HG02759 (cell line): Measurements from ENCODE around the gene MACROH2A1.

Source experiments
- ATAC-seq: cut with Tn5 transposase; IDR thresholded peaks from one replicate; pipeline ENCODE4 v1.9.1; 2021; ENCODE audit warnings: mild to moderate bottlenecking, moderate library complexity; ENCODE audit not compliant: unreplicated experiment

The MACROH2A1 gene

GRCh38 chr5:135333732-135334515, 65.1 kb downstream of the MACROH2A1 start:
- no peak for ATAC-seq

GRCh38 chr5:135332519-135333150, 66.4 kb downstream of the MACROH2A1 start:
- ATAC-seq: no peak

DNA sequence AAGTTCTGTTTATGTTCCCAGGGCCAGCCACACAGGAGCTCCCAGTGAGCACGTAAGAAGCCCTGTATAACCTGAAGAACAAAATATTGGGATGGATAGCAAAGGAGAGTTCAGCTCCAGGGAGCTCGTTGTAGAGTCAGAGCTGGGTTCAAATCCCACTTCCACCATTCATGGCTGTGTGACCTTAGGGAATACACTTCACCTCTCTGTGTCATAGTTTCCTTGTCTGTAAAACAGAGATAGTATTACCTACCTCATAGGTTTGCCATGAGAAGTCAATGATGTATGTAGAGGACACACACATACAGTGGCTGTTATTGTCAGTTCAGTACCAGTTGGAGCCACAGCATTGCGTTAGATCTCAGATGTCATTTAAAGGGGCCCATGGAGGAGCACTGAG, 67.4 kb downstream of the MACROH2A1 start:
- no peak for ATAC-seq

GRCh38 chr5:135330798-135331096, 68.3 kb downstream of the MACROH2A1 start:
- ATAC-seq: no peak

GRCh38 chr5:135329913-135330797, 68.9 kb downstream of the MACROH2A1 start:
- ATAC-seq: no peak

- no peak for ATAC-seq
Measured at GRCh38 chr5:135329066-135329912, 69.7 kb downstream of the MACROH2A1 start.

GRCh38 chr5:135328128-135328687, 70.8 kb downstream of the MACROH2A1 start:
- ATAC-seq: no peak

- no peak for ATAC-seq
Measured at GRCh38 chr5:135327429-135328127, 71.5 kb downstream of the MACROH2A1 start.

DNA sequence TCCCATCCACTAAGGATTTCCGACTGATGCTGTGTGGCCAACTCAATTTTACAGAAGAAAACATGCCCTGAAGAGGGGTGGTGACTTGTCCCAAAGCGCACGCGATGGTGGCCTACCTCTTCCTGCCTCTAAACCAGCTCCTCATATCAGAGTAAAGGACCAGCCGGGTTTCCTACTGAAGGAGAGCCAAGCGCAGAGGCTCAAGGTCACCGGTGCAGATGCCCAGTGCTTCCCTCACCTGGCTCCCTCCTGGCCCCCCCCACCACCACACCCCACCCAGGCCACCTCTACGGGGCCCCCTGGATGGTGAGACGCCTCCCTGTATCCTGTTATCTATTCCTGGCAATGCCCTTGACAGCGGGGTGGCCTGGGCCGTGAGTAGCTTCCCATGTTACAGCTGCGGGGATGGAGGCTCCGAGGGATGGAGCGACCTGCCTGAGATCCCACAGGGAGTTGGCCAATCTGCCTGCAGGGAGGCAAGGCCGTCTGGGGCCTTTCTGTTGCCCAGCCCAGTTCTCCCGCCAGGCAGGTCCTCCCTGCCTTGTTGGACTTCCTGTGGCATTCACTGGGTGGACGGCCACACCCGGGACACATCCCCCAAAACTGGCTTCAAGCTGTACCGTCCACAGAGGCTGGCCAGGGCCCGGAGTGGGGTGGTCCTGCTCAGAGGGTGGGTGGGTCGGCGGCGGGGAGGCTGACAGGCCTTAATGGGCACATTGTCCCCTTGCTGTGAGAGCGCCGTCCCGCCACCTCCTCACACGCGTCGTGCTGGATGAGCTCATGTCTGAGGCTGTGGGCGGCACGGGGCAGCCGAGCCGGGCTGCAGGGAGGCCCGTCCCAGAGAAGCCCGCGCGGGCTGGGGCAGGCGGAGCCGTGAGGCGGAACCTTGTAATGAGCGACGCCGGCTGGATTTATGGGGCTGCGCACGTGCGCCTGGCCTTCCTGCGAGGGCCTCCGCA, 72.5 kb downstream of the MACROH2A1 start:
- ATAC-seq: no peak

DNA sequence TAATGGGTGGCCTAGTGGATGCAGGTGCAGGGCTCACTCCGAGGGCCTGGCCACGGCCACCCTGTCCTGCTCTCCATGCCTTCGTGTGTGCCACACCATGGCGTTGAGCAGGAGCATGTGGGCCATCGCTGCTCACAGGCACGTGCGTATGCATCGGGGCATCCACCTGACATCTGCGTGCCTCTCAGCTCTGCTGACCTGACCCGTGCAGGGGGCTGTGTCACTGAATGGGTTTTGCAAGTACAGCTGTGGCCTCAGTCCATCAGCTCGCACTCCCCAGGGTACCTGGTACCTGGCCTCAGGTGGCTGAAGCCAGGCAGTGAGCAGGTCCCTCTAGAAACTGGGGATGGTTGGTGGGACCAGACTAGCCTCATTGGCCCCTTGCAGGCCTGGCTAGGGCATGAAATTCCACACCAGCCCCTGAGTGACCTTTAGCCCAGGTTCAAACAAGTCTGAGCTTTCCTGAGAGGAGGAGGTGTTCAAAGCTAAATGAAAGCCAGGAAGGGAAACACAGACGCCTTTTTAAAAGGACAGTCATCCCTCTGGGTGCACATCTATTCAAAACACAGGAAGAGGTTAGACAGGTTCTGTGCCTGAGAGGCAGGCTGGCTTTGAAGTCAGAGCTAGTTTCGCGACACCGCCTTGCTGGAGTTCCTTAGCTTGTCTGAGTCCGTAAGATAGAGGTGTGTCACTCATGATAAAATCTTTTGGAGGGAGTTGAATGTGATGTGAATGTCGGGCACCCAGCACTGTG, 74.0 kb downstream of the MACROH2A1 start:
- no peak for ATAC-seq

DNA sequence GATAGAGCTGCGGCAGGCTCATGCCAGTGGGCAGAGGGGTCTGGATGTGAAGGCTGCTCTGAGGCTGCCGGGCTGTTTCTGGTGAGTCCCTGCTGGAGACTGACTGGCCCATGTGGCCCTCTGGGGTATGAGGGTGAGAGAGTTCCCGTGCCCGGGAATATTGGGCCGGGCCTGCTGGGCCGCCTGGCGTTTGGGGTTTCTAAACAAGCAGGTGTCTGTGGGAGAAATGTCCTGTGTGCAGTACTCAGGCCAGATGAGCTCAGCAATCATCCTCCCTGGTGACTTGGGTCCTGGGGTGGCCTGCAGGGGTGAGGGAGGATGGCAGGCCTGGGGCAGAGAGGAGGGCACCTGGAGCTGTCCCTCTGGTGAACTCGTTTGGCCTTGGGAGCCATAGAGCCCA, 74.9 kb downstream of the MACROH2A1 start:
- ATAC-seq: no peak

DNA sequence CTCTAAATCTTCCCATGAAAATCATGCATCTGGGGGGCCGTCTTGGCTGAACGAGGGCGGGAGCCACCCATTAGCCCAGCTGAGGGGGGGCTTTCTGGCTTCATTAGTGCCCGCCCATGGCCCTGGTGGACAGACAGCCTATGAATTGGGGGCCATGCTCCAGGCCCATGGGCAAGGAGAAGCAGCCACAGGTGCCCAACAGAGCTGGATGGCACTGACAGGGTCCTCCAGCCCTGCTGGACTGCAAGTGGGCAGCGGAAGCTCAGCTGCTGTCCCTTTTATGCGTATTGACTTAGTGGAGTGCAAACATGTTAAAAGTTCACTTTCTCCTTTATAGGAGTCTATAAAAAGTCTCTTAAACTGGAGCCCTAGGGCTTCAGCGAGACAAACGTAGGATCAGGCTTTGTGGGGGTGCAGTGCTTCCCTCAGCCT, 75.3 kb downstream of the MACROH2A1 start:
- ATAC-seq: no peak

- ATAC-seq: no peak
Measured at GRCh38 chr5:135323227-135323626, 75.8 kb downstream of the MACROH2A1 start.

DNA sequence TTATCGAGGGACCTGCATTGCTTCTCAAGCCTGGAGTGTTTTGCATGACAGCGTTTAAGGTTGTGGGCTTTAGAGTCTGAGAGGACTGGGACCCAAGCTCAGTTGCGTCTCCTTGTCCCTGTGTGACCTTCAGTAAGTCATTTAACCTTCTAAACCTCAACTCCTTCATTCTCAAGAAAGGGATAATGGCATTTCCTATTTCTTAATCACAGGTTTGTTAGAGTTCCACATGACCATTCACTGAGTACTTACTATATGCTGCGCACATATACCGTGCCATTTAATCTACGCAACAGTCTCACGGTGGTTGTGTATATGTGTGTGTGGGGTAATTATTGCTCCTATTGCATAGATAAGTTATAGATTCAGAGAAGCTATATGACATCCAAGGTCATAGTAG, 76.3 kb downstream of the MACROH2A1 start:
- no peak for ATAC-seq

DNA sequence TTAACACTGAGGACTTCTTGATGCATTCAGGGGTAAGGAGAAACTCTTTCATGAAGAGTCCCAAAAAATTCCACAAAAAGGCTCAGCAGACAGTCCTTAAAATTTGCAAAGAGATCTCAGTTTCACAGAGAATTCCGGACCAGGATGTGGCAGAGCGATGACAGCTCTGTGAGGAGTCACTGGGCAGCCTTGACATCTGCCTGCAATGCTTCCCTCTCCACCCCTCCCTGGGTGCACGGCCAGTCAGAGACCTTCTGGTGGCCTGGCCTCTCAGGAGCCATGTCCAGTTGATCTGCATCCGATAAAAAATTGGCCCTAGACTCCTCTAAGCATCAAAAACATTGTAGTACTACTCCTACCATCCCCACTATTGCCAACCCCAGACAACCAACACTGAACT, 76.8 kb downstream of the MACROH2A1 start:
- ATAC-seq: no peak

DNA sequence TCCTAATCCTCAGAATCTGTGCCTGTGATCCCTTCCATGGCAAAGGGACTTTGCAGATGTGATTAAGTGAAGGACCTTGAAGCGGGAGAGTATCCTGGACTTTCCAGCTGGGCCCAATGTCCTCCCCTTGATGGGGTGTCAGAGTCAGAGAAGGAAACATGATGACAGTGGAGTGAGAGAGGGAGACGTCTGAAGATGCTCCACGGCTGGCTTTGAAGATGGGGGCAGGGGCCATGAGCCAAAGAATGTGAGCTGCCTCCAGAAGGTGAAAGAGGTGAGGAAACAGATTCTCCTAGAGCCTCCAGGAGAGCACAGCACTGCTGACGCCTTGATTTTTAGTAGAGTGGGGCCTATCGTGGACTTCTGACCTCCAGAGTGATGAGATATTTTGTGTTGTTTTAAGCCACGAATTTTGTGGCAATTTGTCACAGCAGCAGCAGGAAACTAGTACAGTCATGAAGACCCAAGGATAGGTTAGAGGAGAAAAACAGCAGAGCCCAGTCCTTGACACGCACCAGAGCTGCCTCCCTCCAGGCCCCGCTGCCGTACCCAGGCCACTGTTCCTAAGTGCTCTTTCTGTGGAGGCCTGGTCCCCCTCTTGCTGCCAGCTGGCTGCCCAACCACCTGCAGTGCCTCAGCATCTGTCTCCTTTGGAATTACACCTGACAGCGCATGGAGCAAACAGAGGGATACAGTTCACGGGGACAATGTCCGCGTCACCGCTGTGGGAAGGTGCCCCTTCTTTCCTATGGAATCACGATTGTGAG, 78.1 kb downstream of the MACROH2A1 start:
- ATAC-seq: no peak

GRCh38 chr5:135319928-135320606, 79.0 kb downstream of the MACROH2A1 start:
- ATAC-seq: no peak
